Measurements from ENCODE around the gene IMMP2L. TPM values are rescaled to one million over a fixed set of nuclear protein-coding genes. Genes with fewer than 3 reads are reported as not detected.

IMMP2L gene
- total and polyA plus RNA-seq, 2 of the 13 experiments (the other 11 are each of a cell fraction or from before 2014, with no cell fraction given): 7.8 to 16.9 TPM

GRCh38 chr7:110767550-110768110 is 794.7 kb downstream of the IMMP2L start:
- H3K4me3 ChIP-seq (replicated peaks in 1 of 3; ENCODE audit: insufficient read depth in 1 of 3, low read depth in 2 of 3, low read length in 3 of 3): no peak overlapping the region
- H3K36me3 ChIP-seq (replicated peaks in 1 of 2; ENCODE audit: control insufficient read depth in 1 of 2, insufficient read depth in 2 of 2, low read length in 2 of 2): no peaks in the 10 kb centered on the region
- H3K9me3 ChIP-seq (ENCODE audit: low read length): no peaks in the 10 kb centered on the region
- no peak overlapping the region for H2AFZ ChIP-seq (ENCODE audit: low read length)
- H3K4me2 ChIP-seq (ENCODE audit: low read depth, low read length): no peak overlapping the region
- ATAC-seq (no peak), FAIRE-seq (no peak), DNase-seq (ENCODE audit: low spot score) (no peak)
- H3K9ac ChIP-seq (ENCODE audit: insufficient read depth, low read depth, low read length): no peak overlapping the region
- intact Hi-C loops (cut with micrococcal nuclease; ENCODE audit: unreplicated experiment): no loop called here
- H3K27me3 ChIP-seq (ENCODE audit: control insufficient read depth in 1 of 2, insufficient read depth in 2 of 2, low read length in 2 of 2): no peaks in the 10 kb centered on the region
- TF ChIP-seq NFKB2 (CRISPR knock-in tag; IDR thresholded peaks at IDR 0.05; ENCODE audit: borderline replicate concordance) (no peak), ZNF224 (CRISPR knock-in tag; IDR thresholded peaks at IDR 0.05) (no peak), HOMEZ (CRISPR knock-in tag; IDR thresholded peaks at IDR 0.05; ENCODE audit: low read depth) (no peak), RFX5 (IDR thresholded peaks at IDR 0.05; ENCODE audit: low read depth, low read length) (no peak), CAMTA2 (CRISPR knock-in tag; IDR thresholded peaks at IDR 0.05; ENCODE audit: borderline replicate concordance) (no peak), GATAD2A (CRISPR knock-in tag; IDR thresholded peaks at IDR 0.05) (no peak), ZNF143 (CRISPR knock-in tag; IDR thresholded peaks at IDR 0.05) (no peak), DMTF1 (CRISPR knock-in tag; IDR thresholded peaks at IDR 0.05) (no peak), ONECUT2 (CRISPR knock-in tag; IDR thresholded peaks at IDR 0.05) (no peak), ZNF124 (CRISPR knock-in tag; IDR thresholded peaks at IDR 0.05) (no peak), MIER2 (CRISPR knock-in tag; IDR thresholded peaks at IDR 0.05) (no peak), TP53 (CRISPR knock-in tag; conservative IDR thresholded peaks at IDR 0.05) (no peak), SP2 (CRISPR knock-in tag; IDR thresholded peaks at IDR 0.05) (no peak)
- H3K4me1 ChIP-seq (ENCODE audit: insufficient read depth, low read length): no peaks in the 10 kb centered on the region
- H3K27ac ChIP-seq (ENCODE audit: extremely low read length, insufficient read depth, low read length): no peak overlapping the region
- 23% methylated on average over 3 of the region's 3 CpGs for WGBS (ENCODE audit: low lambda C conversion rate)
- ChIA-PET POLR2A (no interaction called here), CTCF (ENCODE audit: low intra/inter-chr PET ratio, low total read pairs) (no interaction called here)
- in situ Hi-C loops (cut with HindIII; ENCODE audit: extremely low pct_ligation_motif_present, low pct_unique_long_range_greater_than_20kb): no loop called here
- no TSS peak for BruUV-seq (replicated peaks)
- no peaks in the 10 kb centered on the region for H4K20me1 ChIP-seq (ENCODE audit: insufficient read depth, low read length)
- no peaks in the 10 kb centered on the region for H3K79me2 ChIP-seq (ENCODE audit: insufficient read depth, low read length)

Measured in HepG2 (cell line).